Memory B cell (primary cell): Measurements from ENCODE around the gene UGT1A10.
"Not testable (repeated sequence)": the region's sequence is repeated elsewhere in the genome, so short reads cannot be mapped to it uniquely, and the experiment has no call there.

Source experiments
- ATAC-seq: fragments of 150-1000 bp; cut with Tn5 transposase; 2 replicates; pipeline ENCODE4 v1.10.0; 2021; ENCODE audit warnings: low read depth, mild to moderate bottlenecking, moderate library complexity
- DNase-seq, 2 donors: peaks; one replicate each; pipeline ENCODE4 v3.0.0; 2022; ENCODE audit warnings: low spot score in 2 of 2
- H3K27ac Mint-ChIP-seq: one replicate; pipeline ENCODE4 v1.8.0; 2022; ENCODE audit warnings: mild to moderate bottlenecking, moderate library complexity, mixed read lengths
- H3K27me3 Mint-ChIP-seq: one replicate; pipeline ENCODE4 v1.8.0; 2022; ENCODE audit warnings: mixed read lengths
- H3K36me3 Mint-ChIP-seq: one replicate; pipeline ENCODE4 v1.8.0; 2022; ENCODE audit warnings: mild to moderate bottlenecking, mixed read lengths
- H3K4me1 Mint-ChIP-seq: one replicate; pipeline ENCODE4 v1.8.0; 2022; ENCODE audit warnings: mixed read lengths
- H3K4me3 Mint-ChIP-seq: one replicate; pipeline ENCODE4 v1.8.0; 2022; ENCODE audit warnings: mild to moderate bottlenecking, moderate library complexity, mixed read lengths
- H3K9me3 Mint-ChIP-seq: one replicate; pipeline ENCODE4 v1.8.0; 2022; ENCODE audit warnings: mixed read lengths

Gene UGT1A10

DNA sequence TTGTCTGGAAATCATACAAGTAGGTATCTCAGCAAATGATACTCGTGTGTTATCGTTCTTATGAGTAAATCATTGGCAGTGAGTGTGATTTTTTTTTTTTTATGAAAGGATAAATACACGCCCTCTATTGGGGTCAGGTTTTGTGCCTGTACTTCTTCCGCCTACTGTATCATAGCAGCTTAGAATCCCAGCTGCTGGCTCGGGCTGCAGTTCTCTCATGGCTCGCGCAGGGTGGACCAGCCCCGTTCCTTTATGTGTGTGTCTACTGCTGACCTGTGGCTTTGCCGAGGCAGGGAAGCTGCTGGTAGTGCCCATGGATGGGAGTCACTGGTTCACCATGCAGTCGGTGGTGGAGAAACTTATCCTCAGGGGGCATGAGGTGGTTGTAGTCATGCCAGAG is at the start of gene UGT1A10:
UGT1A10 (plus strand) TSS at position 143 of the 400 bp plus-strand sequence; CDS start at position 218, 75 bp downstream.
- not testable (repeated sequence) for H3K36me3 Mint-ChIP-seq, H3K27me3 Mint-ChIP-seq, H3K4me1 Mint-ChIP-seq, H3K4me3 Mint-ChIP-seq, H3K9me3 Mint-ChIP-seq, ATAC-seq, H3K27ac Mint-ChIP-seq, DNase-seq

DNA sequence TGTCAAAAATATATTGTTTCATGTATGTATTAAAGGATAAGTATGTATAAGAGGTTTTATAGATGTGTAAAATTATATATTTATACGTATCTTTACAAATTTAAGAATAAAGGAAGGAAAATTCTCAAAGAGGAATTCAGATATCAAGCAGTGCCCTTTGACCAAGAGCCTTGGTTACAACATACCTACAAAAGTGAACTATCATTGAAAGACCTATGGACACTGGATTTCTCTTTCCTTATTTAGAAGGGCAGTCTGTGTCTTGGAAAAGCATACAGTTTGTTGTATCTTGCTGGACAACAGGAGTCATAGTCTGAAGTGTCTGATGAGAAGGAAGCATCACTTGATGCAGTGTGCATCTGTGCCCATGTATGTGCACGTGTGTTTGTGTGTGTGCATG is 47.8 kb upstream of the UGT1A10 start:
- peaks cover 11% of the 10 kb centered on the region for H3K27me3 Mint-ChIP-seq
- H3K4me3 Mint-ChIP-seq: no peak overlapping the region
- no peaks in the 10 kb centered on the region for H3K36me3 Mint-ChIP-seq
- H3K9me3 Mint-ChIP-seq: no peaks in the 10 kb centered on the region
- ATAC-seq (no peak), DNase-seq (no peak)
- peaks cover 8% of the 10 kb centered on the region for H3K4me1 Mint-ChIP-seq
- H3K27ac Mint-ChIP-seq: no peak overlapping the region

DNA sequence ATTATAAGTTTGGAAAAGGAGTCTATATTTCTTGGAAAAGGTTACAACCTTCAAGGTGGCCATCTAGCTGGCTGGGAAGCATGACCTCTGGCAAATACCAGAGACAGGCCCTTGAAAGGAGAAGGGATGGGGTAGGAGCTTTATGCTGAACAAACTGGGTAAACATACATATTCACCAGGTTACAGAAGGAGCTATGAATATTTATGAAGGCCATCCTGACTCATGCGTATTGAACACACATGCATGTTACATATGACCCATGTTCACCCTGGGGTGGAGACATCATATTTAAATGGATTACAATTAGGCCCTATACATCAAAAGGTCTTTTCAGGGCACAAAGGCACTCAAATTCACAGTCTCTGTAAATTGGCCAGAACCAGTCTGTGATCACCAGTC is 43.5 kb upstream of the UGT1A10 start:
- not testable (repeated sequence) for H3K27ac Mint-ChIP-seq, H3K4me3 Mint-ChIP-seq, ATAC-seq, H3K36me3 Mint-ChIP-seq, DNase-seq, H3K27me3 Mint-ChIP-seq, H3K9me3 Mint-ChIP-seq
- H3K4me1 Mint-ChIP-seq: peaks cover 16% of the 10 kb centered on the region

DNA sequence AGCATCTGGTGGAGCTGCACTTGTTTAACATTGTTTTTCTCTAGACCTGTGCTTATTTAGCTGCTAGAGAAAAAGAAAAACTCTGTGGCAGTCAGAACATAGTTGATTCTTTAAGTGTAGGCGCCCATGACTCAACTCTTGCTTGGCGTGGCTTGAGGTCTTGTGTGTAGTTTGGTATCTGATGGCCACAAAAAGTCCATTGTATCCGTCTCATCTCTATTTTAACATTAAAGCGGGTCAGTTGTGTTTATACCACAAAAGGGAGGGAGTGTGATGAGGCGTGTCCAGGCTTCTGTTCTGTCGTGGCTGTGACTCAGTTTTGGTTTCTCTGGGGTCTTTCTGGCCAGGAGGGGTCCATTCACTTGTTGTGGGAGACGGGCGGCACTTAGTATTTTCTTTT is 43.0 kb upstream of the UGT1A10 start:
- no peak for ATAC-seq
- Mint-ChIP-seq H3K27ac (no peak overlapping the region), H3K4me3 (no peak overlapping the region), H3K4me1 (peaks cover 16% of the 10 kb centered on the region), H3K27me3 (peaks cover 4% of the 10 kb centered on the region), H3K36me3 (no peaks in the 10 kb centered on the region), H3K9me3 (no peaks in the 10 kb centered on the region)
- no peak for DNase-seq

DNA sequence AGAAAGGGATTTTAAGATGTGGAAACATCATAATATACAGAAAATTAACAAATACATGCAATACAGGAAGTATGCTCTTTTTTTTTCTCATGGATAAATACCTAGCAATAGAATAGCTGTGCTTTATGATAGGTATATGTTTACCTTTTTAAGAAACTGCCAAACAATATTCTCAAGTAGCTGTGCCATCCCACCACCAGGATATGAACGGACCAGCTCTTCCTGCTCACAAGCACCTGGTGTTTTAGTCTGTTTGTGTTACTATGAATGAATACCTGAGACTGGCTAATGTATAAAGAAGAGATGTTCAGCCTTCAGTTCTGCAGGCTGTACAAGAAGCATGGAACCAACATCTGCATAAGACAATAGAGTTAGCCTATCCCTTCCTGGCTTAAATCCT is 38.7 kb upstream of the UGT1A10 start:
- Mint-ChIP-seq H3K9me3 (no peaks in the 10 kb centered on the region), H3K4me1 (peaks cover 16% of the 10 kb centered on the region), H3K27me3 (peaks cover 11% of the 10 kb centered on the region), H3K27ac (no peak overlapping the region), H3K36me3 (peaks cover 3% of the 10 kb centered on the region), H3K4me3 (no peak overlapping the region)
- DNase-seq (no peak), ATAC-seq (no peak)

DNA sequence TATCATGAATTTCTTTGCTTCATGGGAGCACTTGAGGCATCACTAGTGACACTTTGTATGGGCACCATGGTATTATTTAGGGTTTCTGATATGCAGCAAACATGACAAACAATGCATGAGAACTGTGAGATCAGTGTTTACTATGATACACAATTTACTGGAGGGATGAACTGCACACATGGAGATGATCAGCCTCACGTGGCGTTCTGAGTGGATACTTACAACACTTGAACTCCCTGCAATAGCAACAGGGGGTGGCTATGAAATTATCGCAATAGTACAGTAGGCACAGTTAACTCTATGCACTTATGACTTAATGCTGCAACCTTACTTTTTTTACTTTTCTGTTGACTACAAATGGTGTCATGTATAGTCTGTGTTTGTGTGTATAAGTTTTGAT is 37.3 kb upstream of the UGT1A10 start:
- ATAC-seq (no peak), DNase-seq (no peak)
- Mint-ChIP-seq H3K36me3 (peaks cover 7% of the 10 kb centered on the region), H3K27ac (no peak overlapping the region), H3K9me3 (peaks cover 2% of the 10 kb centered on the region), H3K4me1 (peaks cover 8% of the 10 kb centered on the region), H3K27me3 (peaks cover 14% of the 10 kb centered on the region), H3K4me3 (no peak overlapping the region)

DNA sequence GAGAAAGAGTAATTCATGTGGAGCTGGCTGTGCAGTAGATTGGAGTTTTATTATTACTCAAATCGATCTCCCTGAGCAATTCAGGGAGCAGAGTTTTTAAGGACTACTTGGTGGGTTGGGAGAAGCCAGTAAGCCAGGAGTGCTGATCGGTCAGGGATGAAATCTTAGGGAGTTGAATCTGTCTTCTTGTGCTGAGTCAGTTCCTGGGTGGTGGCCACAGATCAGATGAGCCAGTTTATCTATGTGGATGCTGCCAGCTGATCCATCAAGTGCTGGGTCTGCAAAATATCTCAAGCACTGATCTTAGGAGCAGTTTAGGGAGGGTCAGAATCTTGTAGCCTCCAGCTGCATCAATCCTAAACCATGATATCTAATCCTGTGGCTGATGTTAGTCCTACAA is 35.9 kb upstream of the UGT1A10 start:
- Mint-ChIP-seq H3K4me3 (no peak overlapping the region), H3K27ac (no peak overlapping the region), H3K36me3 (peaks cover 7% of the 10 kb centered on the region), H3K27me3 (peaks cover 12% of the 10 kb centered on the region), H3K4me1 (peaks cover 6% of the 10 kb centered on the region), H3K9me3 (peaks cover 2% of the 10 kb centered on the region)
- no peak for ATAC-seq
- DNase-seq: no peak

DNA sequence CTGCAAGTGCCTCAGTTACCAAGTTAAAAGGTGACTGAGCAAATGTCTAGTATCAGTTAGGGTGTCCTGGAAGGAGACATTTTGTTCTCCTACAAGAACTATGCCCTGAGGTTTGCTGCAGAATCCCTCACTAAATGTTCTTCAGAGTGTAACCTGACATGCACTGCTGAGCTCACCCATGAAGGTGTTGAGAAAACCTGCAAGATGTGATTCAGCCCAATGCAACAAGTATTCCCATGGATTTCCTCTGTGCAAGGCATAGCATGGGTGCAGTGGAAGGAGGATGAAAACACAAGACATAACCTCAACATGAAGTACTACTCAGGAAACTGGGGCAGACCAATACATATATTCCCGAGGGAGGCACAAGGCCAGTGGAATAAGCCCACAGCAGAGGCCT is 34.2 kb upstream of the UGT1A10 start:
- Mint-ChIP-seq H3K9me3 (peaks cover 5% of the 10 kb centered on the region), H3K4me1 (no peaks in the 10 kb centered on the region), H3K4me3 (no peak overlapping the region), H3K36me3 (peaks cover 7% of the 10 kb centered on the region), H3K27me3 (peaks cover 12% of the 10 kb centered on the region), H3K27ac (no peak overlapping the region)
- DNase-seq: no peak
- ATAC-seq: no peak

DNA sequence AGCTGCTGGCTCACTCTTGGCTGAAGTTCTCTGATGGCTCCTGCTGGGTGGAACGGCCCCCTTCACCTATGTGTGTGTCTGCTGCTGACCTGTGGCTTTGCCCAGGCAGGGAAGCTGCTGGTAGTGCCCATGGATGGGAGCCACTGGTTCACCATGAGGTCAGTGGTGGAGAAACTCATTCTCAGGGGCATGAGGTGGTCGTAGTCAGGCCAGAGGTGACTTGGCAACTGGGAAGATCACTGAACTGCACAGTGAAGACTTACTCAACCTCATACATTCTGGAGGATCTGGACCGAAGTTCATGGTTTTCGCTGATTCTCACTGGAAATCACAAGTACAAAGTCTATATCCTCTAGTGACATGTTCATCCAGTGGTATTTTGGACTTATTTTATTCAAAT is 32.7 kb upstream of the UGT1A10 start:
- ATAC-seq (no peak), DNase-seq (no peak)
- H3K4me1 Mint-ChIP-seq: no peaks in the 10 kb centered on the region
- H3K9me3 Mint-ChIP-seq: peaks cover 5% of the 10 kb centered on the region
- H3K4me3 Mint-ChIP-seq: no peak overlapping the region
- peaks cover 12% of the 10 kb centered on the region for H3K27me3 Mint-ChIP-seq
- peaks cover 7% of the 10 kb centered on the region for H3K36me3 Mint-ChIP-seq
- no peak overlapping the region for H3K27ac Mint-ChIP-seq

DNA sequence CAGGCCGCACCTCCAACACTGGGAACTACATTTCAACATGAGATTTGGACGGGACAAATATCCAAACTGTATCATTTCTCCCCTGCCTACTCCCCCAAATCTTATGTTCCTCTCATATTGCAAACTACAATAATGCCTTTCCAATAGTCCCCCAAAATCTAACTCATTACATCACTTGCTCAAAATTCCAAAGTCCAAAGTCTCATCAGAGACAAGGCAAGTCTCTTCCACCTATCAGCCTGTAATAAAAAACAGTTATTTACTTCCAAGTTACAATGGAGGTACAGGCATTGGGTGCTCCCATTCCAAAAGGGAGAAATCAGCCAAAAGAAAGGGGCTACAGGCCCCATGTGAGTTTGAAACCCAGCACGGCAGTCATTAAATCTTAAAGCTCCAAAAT is 31.4 kb upstream of the UGT1A10 start:
- H3K4me1 Mint-ChIP-seq: no peaks in the 10 kb centered on the region

DNA sequence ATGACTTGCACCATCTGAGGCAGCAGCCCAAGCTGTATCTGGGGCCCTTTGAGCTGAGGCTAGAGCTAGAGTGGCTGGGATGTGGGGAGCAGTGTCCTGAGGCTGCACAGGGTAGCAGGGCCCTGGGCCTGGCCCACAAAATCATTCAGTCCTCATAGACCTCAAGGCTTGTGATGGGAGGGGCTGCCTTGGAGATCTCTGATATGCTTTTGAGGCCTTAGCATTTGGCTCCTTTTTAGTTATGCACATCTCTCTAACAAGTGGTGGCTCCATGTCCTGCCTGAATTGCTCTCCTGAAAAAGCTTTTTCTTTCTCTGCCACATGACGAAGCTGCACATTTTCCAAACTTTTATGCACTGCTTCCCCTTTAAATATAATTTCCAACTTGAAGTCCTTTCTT is 30.6 kb upstream of the UGT1A10 start:
- H3K4me1 Mint-ChIP-seq: no peaks in the 10 kb centered on the region
- peaks cover 9% of the 10 kb centered on the region for H3K27me3 Mint-ChIP-seq
- peaks cover 7% of the 10 kb centered on the region for H3K36me3 Mint-ChIP-seq
- H3K4me3 Mint-ChIP-seq: no peak overlapping the region
- no peak overlapping the region for H3K27ac Mint-ChIP-seq
- no peak for DNase-seq
- peaks cover 9% of the 10 kb centered on the region for H3K9me3 Mint-ChIP-seq
- no peak for ATAC-seq

More for the DNA sequence above, 31.4 kb upstream of the UGT1A10 start:
- no peak for DNase-seq
- H3K36me3 Mint-ChIP-seq: peaks cover 7% of the 10 kb centered on the region
- no peak overlapping the region for H3K27ac Mint-ChIP-seq
- no peak for ATAC-seq
- peaks cover 12% of the 10 kb centered on the region for H3K27me3 Mint-ChIP-seq
- H3K4me3 Mint-ChIP-seq: no peak overlapping the region
- H3K9me3 Mint-ChIP-seq: peaks cover 5% of the 10 kb centered on the region

DNA sequence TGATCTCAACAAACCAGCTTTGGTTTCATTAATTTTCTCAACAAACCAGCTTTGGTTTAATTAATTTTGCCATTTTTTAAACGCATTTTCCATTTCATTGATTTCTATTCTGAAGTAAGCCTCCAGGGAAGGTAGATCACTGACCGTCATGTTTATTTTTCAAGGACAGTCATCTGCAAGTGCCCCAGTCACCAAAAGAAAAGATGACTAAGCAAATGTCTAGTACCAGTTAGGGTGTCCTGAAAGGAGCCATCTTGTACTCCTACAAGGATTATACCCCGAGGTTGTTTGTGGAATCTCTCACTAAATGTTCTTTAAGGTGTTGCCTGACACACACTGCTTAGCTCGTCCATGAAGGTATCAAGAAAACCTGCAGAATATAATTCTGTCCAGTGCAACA is 25.0 kb upstream of the UGT1A10 start:
- H3K4me3 Mint-ChIP-seq: no peak overlapping the region
- H3K4me1 Mint-ChIP-seq: no peaks in the 10 kb centered on the region
- ATAC-seq (no peak), DNase-seq (no peak)
- H3K27ac Mint-ChIP-seq: no peak overlapping the region
- peaks cover 2% of the 10 kb centered on the region for H3K27me3 Mint-ChIP-seq
- H3K9me3 Mint-ChIP-seq: peaks cover 8% of the 10 kb centered on the region
- H3K36me3 Mint-ChIP-seq: peaks cover under 1% of the 10 kb centered on the region

DNA sequence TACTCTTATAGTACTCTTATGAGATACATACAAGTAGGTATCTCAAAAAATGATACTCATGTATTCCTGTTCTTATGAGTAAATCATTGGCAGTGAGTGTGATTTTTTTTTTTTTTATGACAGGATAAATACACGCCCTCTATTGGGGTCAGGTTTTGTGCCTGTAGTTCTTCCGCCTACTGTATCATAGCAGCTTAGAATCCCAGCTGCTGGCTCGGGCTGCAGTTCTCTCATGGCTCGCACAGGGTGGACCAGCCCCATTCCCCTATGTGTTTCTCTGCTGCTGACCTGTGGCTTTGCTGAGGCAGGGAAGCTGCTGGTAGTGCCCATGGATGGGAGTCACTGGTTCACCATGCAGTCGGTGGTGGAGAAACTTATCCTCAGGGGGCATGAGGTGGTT is 18.8 kb upstream of the UGT1A10 start, which contains the start of gene UGT1A8:
UGT1A8 (plus strand) TSS at position 158 of the 400 bp plus-strand sequence; CDS start at position 233, 75 bp downstream.
- H3K4me3 Mint-ChIP-seq, H3K4me1 Mint-ChIP-seq, H3K9me3 Mint-ChIP-seq, DNase-seq, H3K36me3 Mint-ChIP-seq, ATAC-seq, H3K27ac Mint-ChIP-seq, H3K27me3 Mint-ChIP-seq: not testable (repeated sequence)

DNA sequence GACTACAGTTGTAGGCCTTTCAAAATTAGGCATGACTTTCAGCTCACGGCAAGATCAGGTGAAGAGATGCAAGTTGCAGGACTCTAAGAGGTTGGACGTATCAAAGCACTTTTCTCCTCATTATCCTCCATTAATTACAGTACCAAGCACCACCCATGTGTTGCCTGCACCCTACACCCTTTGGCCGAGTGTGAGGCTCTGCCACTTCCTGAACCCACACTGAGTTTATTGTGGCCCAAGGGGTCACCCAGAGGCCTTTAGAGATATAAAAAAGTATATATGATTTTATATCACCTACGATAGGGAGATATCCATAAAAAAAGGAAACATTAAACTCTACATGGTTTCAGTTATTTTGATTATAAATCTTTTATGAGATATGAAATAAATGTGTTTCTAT is 16.0 kb upstream of the UGT1A10 start:
- H3K9me3 Mint-ChIP-seq: no peaks in the 10 kb centered on the region
- H3K36me3 Mint-ChIP-seq: peaks cover 5% of the 10 kb centered on the region
- no peak overlapping the region for H3K4me3 Mint-ChIP-seq
- ATAC-seq (no peak), DNase-seq (no peak)
- H3K27ac Mint-ChIP-seq: no peak overlapping the region
- no peaks in the 10 kb centered on the region for H3K4me1 Mint-ChIP-seq
- peaks cover 9% of the 10 kb centered on the region for H3K27me3 Mint-ChIP-seq

DNA sequence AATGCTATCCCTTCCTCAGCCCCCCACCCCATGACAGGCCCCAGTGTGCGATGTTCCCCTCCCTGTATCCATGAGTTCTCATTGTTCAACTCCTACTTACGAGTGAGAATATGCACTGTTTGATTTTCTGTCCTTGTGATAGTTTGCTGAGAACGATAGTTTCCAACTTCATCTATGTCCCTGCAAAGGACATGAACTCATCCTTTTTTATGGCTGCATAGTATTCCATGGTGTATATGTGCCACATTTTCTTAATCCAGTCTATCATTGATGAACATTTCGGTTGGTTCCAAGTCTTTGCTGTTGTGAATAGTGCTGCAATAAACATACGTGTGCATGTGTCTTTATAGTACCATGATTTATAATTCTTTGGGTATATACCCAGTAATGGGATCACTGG is 14.4 kb upstream of the UGT1A10 start:
- not testable (repeated sequence) for ATAC-seq, H3K27ac Mint-ChIP-seq, H3K36me3 Mint-ChIP-seq, H3K4me1 Mint-ChIP-seq, H3K4me3 Mint-ChIP-seq, H3K9me3 Mint-ChIP-seq, DNase-seq, H3K27me3 Mint-ChIP-seq
